ENCODE data around the gene MAOA. TPM values are rescaled to one million over a fixed set of nuclear protein-coding genes. Genes with fewer than 3 reads are reported as not detected.
"Not testable (repeated sequence)": the region's sequence is repeated elsewhere in the genome, so short reads cannot be mapped to it uniquely, and the experiment has no call there.

MAOA gene
- total and polyA plus RNA-seq, 2 experiments from 2014 or later = 54.0 to 110 TPM

GRCh38 chrX:43664708-43665107, 8.6 kb downstream of the MAOA start:
- H2AFZ ChIP-seq = no peak overlapping the region
- H3K4me1 ChIP-seq (ENCODE audit: insufficient read depth) = peaks cover 4% of the 10 kb centered on the region
- H3K4me2 ChIP-seq = no peak overlapping the region
- no peaks in the 10 kb centered on the region for H3K36me3 ChIP-seq (replicated peaks; ENCODE audit: insufficient read depth, low read depth)
- peaks cover 54% of the 10 kb centered on the region for H3K79me2 ChIP-seq
- no peak overlapping the region for H3K27ac ChIP-seq
- no peaks in the 10 kb centered on the region for H3K27me3 ChIP-seq
- no peak for TF ChIP-seq EZH2 (IDR thresholded peaks at IDR 0.05; ENCODE audit: borderline replicate concordance)
- TF ChIP-seq CTCF (IDR thresholded peaks at IDR 0.05; ENCODE audit: poor library complexity) = no peak
- no peak for TF ChIP-seq EZH2phosphoT487 (IDR thresholded peaks at IDR 0.05; ENCODE audit: low read depth, severe bottlenecking, unreplicated experiment)
- 82% methylated on average over 3 of the region's 3 CpGs for WGBS (ENCODE audit: low lambda C conversion rate, missing lambda C conversion rate)
- no peak overlapping the region for H3K4me3 ChIP-seq
- H4K20me1 ChIP-seq (ENCODE audit: insufficient read depth, poor library complexity, severe bottlenecking) = no peaks in the 10 kb centered on the region
- no peaks in the 10 kb centered on the region for H3K9me3 ChIP-seq (ENCODE audit: low read depth)
- no peak for DNase-seq (ENCODE audit: low spot score)
- H3K9me2 ChIP-seq (replicated peaks; ENCODE audit: insufficient read depth) = no peaks in the 10 kb centered on the region

- no peak for TF ChIP-seq EZH2 (IDR thresholded peaks at IDR 0.05; ENCODE audit: borderline replicate concordance)
- no peak for TF ChIP-seq CTCF (IDR thresholded peaks at IDR 0.05; ENCODE audit: poor library complexity)
- no peak for TF ChIP-seq EZH2phosphoT487 (IDR thresholded peaks at IDR 0.05; ENCODE audit: low read depth, severe bottlenecking, unreplicated experiment)
- H2AFZ ChIP-seq = no peak overlapping the region
- H3K27me3 ChIP-seq = no peaks in the 10 kb centered on the region
- H3K9me3 ChIP-seq (ENCODE audit: low read depth) = no peaks in the 10 kb centered on the region
- peaks cover 4% of the 10 kb centered on the region for H3K4me1 ChIP-seq (ENCODE audit: insufficient read depth)
- H3K4me2 ChIP-seq = no peak overlapping the region
- peaks cover 48% of the 10 kb centered on the region for H3K79me2 ChIP-seq
- H3K4me3 ChIP-seq = no peak overlapping the region
- H3K27ac ChIP-seq = no peak overlapping the region
- DNase-seq (ENCODE audit: low spot score) = no peak
- H3K36me3 ChIP-seq (replicated peaks; ENCODE audit: insufficient read depth, low read depth) = no peaks in the 10 kb centered on the region
- WGBS (ENCODE audit: low lambda C conversion rate, missing lambda C conversion rate) = 94% methylated on average over 3 of the region's 3 CpGs
- no peaks in the 10 kb centered on the region for H4K20me1 ChIP-seq (ENCODE audit: insufficient read depth, poor library complexity, severe bottlenecking)
- no peaks in the 10 kb centered on the region for H3K9me2 ChIP-seq (replicated peaks; ENCODE audit: insufficient read depth)
Measured at GRCh38 chrX:43666311-43666912, 10.3 kb downstream of the MAOA start.

GRCh38 chrX:43675965-43676628, 20.0 kb downstream of the MAOA start:
- Histone ChIP-seq H3K4me1 (ENCODE audit: insufficient read depth) (peaks cover 28% of the 10 kb centered on the region), H3K79me2 (peaks cover 22% of the 10 kb centered on the region)
- not testable (repeated sequence) for H3K27ac ChIP-seq; H3K4me2 ChIP-seq; H3K9me2 ChIP-seq (replicated peaks; ENCODE audit: insufficient read depth); H3K4me3 ChIP-seq; H3K36me3 ChIP-seq (replicated peaks; ENCODE audit: insufficient read depth, low read depth); H3K27me3 ChIP-seq; H4K20me1 ChIP-seq (ENCODE audit: insufficient read depth, poor library complexity, severe bottlenecking); DNase-seq (ENCODE audit: low spot score); H2AFZ ChIP-seq; H3K9me3 ChIP-seq (ENCODE audit: low read depth)
- WGBS (ENCODE audit: low lambda C conversion rate, missing lambda C conversion rate) = 83% methylated on average over 19 of the region's 19 CpGs

- no peaks in the 10 kb centered on the region for H3K9me2 ChIP-seq (replicated peaks; ENCODE audit: insufficient read depth)
- H4K20me1 ChIP-seq (ENCODE audit: insufficient read depth, poor library complexity, severe bottlenecking) = no peaks in the 10 kb centered on the region
- H3K36me3 ChIP-seq (replicated peaks; ENCODE audit: insufficient read depth, low read depth) = peaks cover 4% of the 10 kb centered on the region
- no peaks in the 10 kb centered on the region for H3K9me3 ChIP-seq (ENCODE audit: low read depth)
- no peak overlapping the region for H3K4me3 ChIP-seq
- H3K27ac ChIP-seq = peak overlapping the region; percentile 24
- H3K79me2 ChIP-seq = peaks cover 27% of the 10 kb centered on the region
- no peak overlapping the region for H2AFZ ChIP-seq
- peak overlapping the region; percentile 18 for H3K4me2 ChIP-seq
- H3K4me1 ChIP-seq (ENCODE audit: insufficient read depth) = peaks cover 28% of the 10 kb centered on the region
- TF ChIP-seq EZH2 (IDR thresholded peaks at IDR 0.05; ENCODE audit: borderline replicate concordance) (no peak), CTCF (IDR thresholded peaks at IDR 0.05; ENCODE audit: poor library complexity) (no peak), EZH2phosphoT487 (IDR thresholded peaks at IDR 0.05; ENCODE audit: low read depth, severe bottlenecking, unreplicated experiment) (no peak)
- no peaks in the 10 kb centered on the region for H3K27me3 ChIP-seq
- DNase-seq (ENCODE audit: low spot score) = peak; percentile 58
Measured at GRCh38 chrX:43676971-43677572, 21.0 kb downstream of the MAOA start.
